Ascending aorta (tissue), 2 donors: Measurements from ENCODE around the gene ARRB1. TPM values are rescaled to one million over a fixed set of nuclear protein-coding genes. Genes with fewer than 3 reads are reported as not detected.

Experiments used
- DNase-seq, 2 donors: peaks; one replicate each; pipeline ENCODE4 v3.0.0-alpha.2; 2019; ENCODE audit warnings: low spot score in 2 of 2
- H3K27ac ChIP-seq, 2 donors: fragments of 200-600 bp; sonication (generic); one replicate each; pipeline ENCODE4 v1.5.1; 2016 to 2017; ENCODE audit warnings: mild to moderate bottlenecking in 1 of 2
- H3K27me3 ChIP-seq: fragments of 200-600 bp; sonication (generic); one replicate; pipeline ENCODE4 v1.5.1; 2017
- H3K36me3 ChIP-seq, 2 donors: fragments of 200-600 bp; sonication (generic); one replicate each; pipeline ENCODE4 v1.5.1; 2016
- H3K4me1 ChIP-seq, 2 donors: fragments of 200-600 bp; sonication (generic); one replicate each; pipeline ENCODE4 v1.5.1; 2016 to 2017; ENCODE audit warnings: mild to moderate bottlenecking in 1 of 2
- H3K4me3 ChIP-seq, 2 donors: fragments of 200-600 bp; sonication (generic); one replicate each; pipeline ENCODE4 v1.5.1; 2016 to 2017; ENCODE audit warnings: mild to moderate bottlenecking in 1 of 2
- H3K9me3 ChIP-seq, 2 donors: fragments of 200-600 bp; sonication (generic); one replicate each; pipeline ENCODE4 v1.5.1; 2016
- CTCF ChIP-seq, 3 experiments: fragments of 200-600 bp in 2 of 3; fragments of 450-650 bp in 1 of 3; sonication (generic) in 2 of 3; IDR thresholded peaks; one replicate each; pipeline ENCODE4 v1.5.1; 2016 to 2019; ENCODE audit warnings: antibody characterized with exemption in 3 of 3, mild to moderate bottlenecking in 1 of 3, moderate library complexity in 1 of 3
- intact Hi-C: fragments of 100-400 bp; cut with DNase I; formaldehyde crosslinking; loops from one replicate; pipeline ENCODE4 v1.15.1; 2023
- total RNA-seq: library from RNA; depleted of rRNA; stranded (reverse); fragments of >200 nt; gene quantifications from one replicate; pipeline ENCODE4 v1.1.0, GENCODE V29; 2016

Gene ARRB1
- total RNA-seq, 1 donor from 2014 or later = 78.2 TPM

DNA sequence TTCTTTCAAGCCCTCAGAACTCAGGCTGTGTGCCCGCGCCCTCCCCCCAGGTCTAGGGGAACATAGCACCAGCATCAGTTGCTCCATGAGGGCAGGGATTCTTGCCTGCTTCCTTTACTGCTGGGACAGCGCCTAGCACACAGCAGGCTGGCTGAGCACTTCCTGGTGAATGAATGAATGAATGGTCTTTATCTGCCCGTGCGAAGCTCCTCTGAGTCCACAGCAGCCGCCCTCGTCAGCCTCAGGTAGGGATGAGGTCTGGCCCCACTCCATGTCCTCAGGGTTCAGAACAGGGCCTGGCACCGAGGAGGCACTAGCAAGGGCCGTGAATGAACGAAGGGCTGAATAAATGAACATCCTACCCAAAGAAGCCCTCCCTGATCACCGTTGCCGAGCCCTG is 27.3 kb downstream of the ARRB1 start:
- Histone ChIP-seq H3K27ac (no peak overlapping the region), H3K36me3 (no peaks in the 10 kb centered on the region), H3K4me1 (peaks cover 0 to 4% of the 10 kb centered on the region in 2 donors), H3K4me3 (no peak overlapping the region), H3K27me3 (no peaks in the 10 kb centered on the region), H3K9me3 (no peaks in the 10 kb centered on the region)
- DNase-seq = no peak
- TF ChIP-seq CTCF (IDR thresholded peaks at IDR 0.05) = no peak
- intact Hi-C loops = no loop called here

DNA sequence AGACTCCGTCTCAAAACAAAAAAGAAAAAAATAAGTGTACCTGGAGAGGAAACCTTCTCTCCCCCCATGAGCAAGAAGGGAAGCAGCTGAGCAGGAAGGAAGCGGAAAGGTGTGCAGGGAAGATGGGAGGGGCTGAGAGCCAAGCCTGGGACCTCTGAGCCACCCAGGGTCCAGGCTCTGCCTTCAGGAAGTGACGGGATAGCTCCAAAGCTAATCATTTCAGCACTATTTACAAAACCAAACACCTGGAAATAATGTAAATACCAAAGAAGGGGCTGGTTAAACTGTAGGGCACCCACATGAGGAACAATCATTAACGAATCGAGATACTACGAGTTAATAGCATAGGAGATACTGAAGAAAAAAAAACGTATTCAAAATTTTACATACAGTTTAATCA is 27.9 kb downstream of the ARRB1 start:
- TF ChIP-seq CTCF (IDR thresholded peaks at IDR 0.05) = no peak
- Histone ChIP-seq H3K27ac (no peak overlapping the region), H3K27me3 (no peaks in the 10 kb centered on the region), H3K4me1 (peaks cover 0 to 4% of the 10 kb centered on the region in 2 donors), H3K36me3 (no peaks in the 10 kb centered on the region), H3K4me3 (no peak overlapping the region), H3K9me3 (no peaks in the 10 kb centered on the region)
- intact Hi-C loops = no loop called here
- DNase-seq = no peak

DNA sequence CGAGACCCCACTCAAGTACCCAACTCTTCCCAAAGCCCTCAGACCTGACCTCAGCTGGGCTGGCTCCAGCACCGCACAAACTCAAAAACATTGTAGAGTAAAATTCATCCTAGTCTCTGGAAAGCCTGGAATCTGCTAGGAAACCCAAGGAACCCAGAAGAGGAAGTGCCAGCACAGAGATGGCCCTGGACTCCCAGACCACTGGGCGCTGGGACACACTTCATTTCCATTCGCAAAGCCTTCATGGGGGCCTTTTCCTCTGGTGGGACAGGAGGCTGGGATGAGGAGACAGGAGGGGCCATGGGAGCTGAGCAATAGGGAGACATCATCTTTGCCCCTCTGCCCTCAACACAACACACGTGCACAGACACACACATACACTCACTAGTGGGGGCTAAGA is 30.8 kb downstream of the ARRB1 start:
- intact Hi-C loops = no loop called here
- DNase-seq = no peak

DNA sequence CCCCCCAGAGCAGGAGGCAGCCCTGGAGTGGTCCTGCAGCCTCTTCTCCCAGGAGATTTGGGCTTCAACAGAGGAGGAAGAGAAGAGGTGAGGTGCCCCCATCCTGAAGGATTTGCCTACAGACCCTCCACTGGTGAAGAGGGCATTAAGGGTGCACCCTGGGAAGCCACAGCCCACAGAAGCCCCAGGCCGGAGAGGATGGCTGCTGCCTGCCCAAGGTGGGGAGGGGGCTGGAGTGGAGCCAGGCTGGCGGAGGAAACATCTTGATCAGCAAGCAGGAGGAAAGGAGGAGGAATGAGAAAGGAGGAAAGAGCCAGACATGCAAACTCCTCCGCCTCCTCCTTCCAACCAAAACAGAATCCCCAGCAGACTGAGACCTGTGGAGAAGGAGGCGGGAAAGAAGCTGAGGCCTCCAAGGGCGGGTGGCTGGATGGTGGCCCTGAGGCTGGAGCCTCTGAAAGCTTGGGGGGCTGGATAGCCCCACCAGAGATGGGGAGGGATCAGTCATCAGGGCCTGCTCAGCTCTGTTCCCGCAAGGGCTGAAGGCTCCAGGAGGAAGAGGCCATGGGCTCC is 31.3 kb downstream of the ARRB1 start:
- Histone ChIP-seq H3K4me1 (no peaks in the 10 kb centered on the region), H3K27ac (no peak overlapping the region), H3K4me3 (no peak overlapping the region), H3K36me3 (no peaks in the 10 kb centered on the region), H3K9me3 (no peaks in the 10 kb centered on the region), H3K27me3 (no peaks in the 10 kb centered on the region)
- intact Hi-C loops = no loop called here
- TF ChIP-seq CTCF (IDR thresholded peaks at IDR 0.05) = no peak
- no peak for DNase-seq

More for the DNA sequence above, 30.8 kb downstream of the ARRB1 start:
- no peak overlapping the region for H3K4me3 ChIP-seq
- no peaks in the 10 kb centered on the region for H3K27me3 ChIP-seq
- H3K9me3 ChIP-seq = no peaks in the 10 kb centered on the region
- no peaks in the 10 kb centered on the region for H3K36me3 ChIP-seq
- no peak for TF ChIP-seq CTCF (IDR thresholded peaks at IDR 0.05)
- H3K4me1 ChIP-seq = peaks cover 0 to 2% of the 10 kb centered on the region in 2 donors
- no peak overlapping the region for H3K27ac ChIP-seq

DNA sequence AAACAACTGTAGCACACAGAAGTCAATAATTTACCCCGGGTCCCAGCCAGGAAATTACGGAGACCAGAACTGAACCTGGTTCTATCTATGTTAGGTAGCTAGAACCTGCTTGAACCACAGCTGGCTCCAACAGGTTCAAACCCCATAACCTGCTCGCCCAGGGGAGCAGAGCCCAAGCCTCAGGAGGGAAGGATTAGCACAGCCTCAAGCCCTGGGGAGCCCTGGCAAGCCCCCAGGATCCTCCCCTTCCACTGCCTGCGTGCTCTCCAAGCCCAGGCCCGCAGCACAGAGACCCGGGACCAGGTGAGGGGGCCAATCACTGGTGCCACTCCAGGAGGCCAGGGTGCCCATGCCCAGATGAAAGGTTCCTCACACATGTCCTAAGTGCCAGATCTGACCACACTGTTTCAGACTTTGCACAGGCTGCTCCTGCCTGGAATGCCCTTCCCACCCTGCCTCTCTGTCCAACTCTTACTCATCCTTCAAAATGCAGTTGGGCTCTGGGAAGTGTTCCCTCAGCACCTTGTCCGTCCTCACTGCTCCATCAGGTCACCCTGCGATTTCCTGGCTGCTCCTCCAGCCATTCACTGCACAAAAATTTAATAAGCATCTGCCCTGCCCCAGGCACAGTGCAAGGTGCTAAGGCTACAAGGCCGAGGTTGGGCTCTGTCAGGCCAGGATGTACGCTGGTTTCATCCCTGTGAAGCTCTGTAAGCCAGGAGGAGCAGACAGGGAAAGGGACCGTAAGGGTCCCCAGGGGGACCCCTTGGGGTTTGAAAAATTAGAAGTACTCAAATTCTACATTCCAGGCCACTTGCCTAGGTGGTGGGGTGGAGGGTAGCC is 32.2 kb downstream of the ARRB1 start:
- no peak for TF ChIP-seq CTCF (IDR thresholded peaks at IDR 0.05)
- Histone ChIP-seq H3K4me1 (no peaks in the 10 kb centered on the region), H3K36me3 (no peaks in the 10 kb centered on the region), H3K9me3 (no peaks in the 10 kb centered on the region), H3K27ac (no peak overlapping the region), H3K4me3 (no peak overlapping the region), H3K27me3 (no peaks in the 10 kb centered on the region)
- no peak for DNase-seq
- intact Hi-C loops = no loop called here
